ENCODE data around the gene ACOT7.

The ACOT7 gene

GRCh38 chr1:6262555-6263420 is 130.8 kb downstream of the ACOT7 start:
- no peak for DNase-seq

GRCh38 chr1:6261615-6261995 is 132.0 kb downstream of the ACOT7 start:
- peak; percentile 78 for DNase-seq

GRCh38 chr1:6260961-6261614 is 132.5 kb downstream of the ACOT7 start, which contains the start of gene GPR153:
GPR153 (minus strand) TSS chr1:6261098; CDS start chr1:6254905, 6,193 bp downstream.
- peak; percentile 23 for DNase-seq

- DNase-seq: peak; percentile 41
Observed at GRCh38 chr1:6260433-6260934, 133.1 kb downstream of the ACOT7 start.

- DNase-seq: peak; percentile 57
Observed at GRCh38 chr1:6259491-6260362, 133.8 kb downstream of the ACOT7 start.

GRCh38 chr1:6258675-6259074 is 134.9 kb downstream of the ACOT7 start:
- no peak for DNase-seq

- DNase-seq: no peak
Observed at GRCh38 chr1:6257541-6258069, 136.0 kb downstream of the ACOT7 start.

- no peak for DNase-seq
Observed at GRCh38 chr1:6256645-6257044, 136.9 kb downstream of the ACOT7 start.

- no peak for DNase-seq
Observed at GRCh38 chr1:6254691-6255090, 138.9 kb downstream of the ACOT7 start.

- DNase-seq: no peak
Observed at GRCh38 chr1:6253380-6253779, 140.2 kb downstream of the ACOT7 start.

GRCh38 chr1:6252374-6252710 is 141.2 kb downstream of the ACOT7 start:
- DNase-seq: no peak

GRCh38 chr1:6251681-6252373 is 141.7 kb downstream of the ACOT7 start:
- no peak for DNase-seq

GRCh38 chr1:6251233-6251632 is 142.3 kb downstream of the ACOT7 start:
- DNase-seq: no peak

- no peak for DNase-seq
Observed at GRCh38 chr1:6249739-6250689, 143.6 kb downstream of the ACOT7 start.

- no peak for DNase-seq
Observed at GRCh38 chr1:6248932-6249738, 144.4 kb downstream of the ACOT7 start.

- DNase-seq: no peak
Observed at GRCh38 chr1:6248161-6248776, 145.3 kb downstream of the ACOT7 start.

GRCh38 chr1:6247651-6248050 is 145.9 kb downstream of the ACOT7 start:
- no peak for DNase-seq

- DNase-seq: peak; percentile 77
Observed at GRCh38 chr1:6246497-6247467, 146.8 kb downstream of the ACOT7 start.
